Heart right ventricle (tissue), 16 donors: ENCODE measurements around the gene METTL1. TPM values are rescaled to one million over a fixed set of nuclear protein-coding genes. Genes with fewer than 3 reads are reported as not detected.

ENCODE experiments used
- ATAC-seq, 8 donors: fragments of 200-7000 bp; cut with Tn5 transposase; one replicate each; pipeline ENCODE4 v1.9.1; 2020; ENCODE audit warnings: mild to moderate bottlenecking in 8 of 8, moderate library complexity in 8 of 8, moderate number of reproducible peaks in 1 of 8
- DNase-seq, 2 donors: peaks; one replicate each; pipeline ENCODE4 v3.0.0-alpha.2; 2020
- H3K27ac ChIP-seq, 10 donors: fragments of 200-600 bp; sonication (generic) in 2 of 10; one replicate each; pipeline versions ENCODE4 v1.5.0 to v1.8.0; 2020 to 2022; ENCODE audit warnings: mild to moderate bottlenecking in 3 of 10
- H3K27me3 ChIP-seq, 7 donors: fragments of 200-600 bp; one replicate each; pipeline ENCODE4 v1.8.0; 2021 to 2022; ENCODE audit warnings: mild to moderate bottlenecking in 2 of 7
- H3K36me3 ChIP-seq, 9 donors: fragments of 200-600 bp; sonication (generic) in 1 of 9; one replicate each; pipeline versions ENCODE4 v1.5.0 to v1.8.0; 2020 to 2022; ENCODE audit warnings: mild to moderate bottlenecking in 2 of 9
- H3K4me1 ChIP-seq, 9 donors: fragments of 200-600 bp; sonication (generic) in 1 of 9; one replicate each; pipeline versions ENCODE4 v1.5.0 to v1.8.0; 2020 to 2022; ENCODE audit warnings: mild to moderate bottlenecking in 4 of 9
- H3K4me3 ChIP-seq, 10 donors: fragments of 200-600 bp; sonication (generic) in 2 of 10; one replicate each; pipeline versions ENCODE4 v1.5.0 to v1.8.0; 2020 to 2022; ENCODE audit warnings: mild to moderate bottlenecking in 7 of 10, moderate library complexity in 2 of 10
- H3K9me3 ChIP-seq, 11 donors: fragments of 200-600 bp in 10 of 11; sonication (generic) in 2 of 11; one replicate each; pipeline versions ENCODE4 v1.5.0 to v1.8.0; 2013 to 2022; ENCODE audit warnings: mild to moderate bottlenecking in 2 of 11, control low read depth in 1 of 11, moderate library complexity in 1 of 11
- WGBS, 2 donors: extraction: QIAGEN DNeasy Blood & Tissue Kit; methylation state at CpG; one replicate each; pipeline ENCODE4 v1.1.7; 2013; ENCODE audit warnings: inconsistent platforms in 1 of 2; 5-methylcytosine and 5-hydroxymethylcytosine counted together
- intact Hi-C, 10 donors: fragments of 100-400 bp; cut with DNase I; formaldehyde crosslinking; loops; one replicate each; pipeline versions ENCODE4 v1.11.1 to v1.14.2; 2022
- polyA plus RNA-seq, 2 donors: library from polyadenylated mRNA; stranded (reverse); fragments of 200-250 nt; gene quantifications; one replicate each; pipeline ENCODE4 v1.2.3, GENCODE V29; 2013
- total RNA-seq, 10 donors: library from RNA; stranded (reverse); fragmentation: NEBNext Ultra II Directional in 3 of 10; extraction: Animal tissue kit (Norgen Biotek cat#: 25700) in 3 of 10; gene quantifications; one replicate each; pipeline versions ENCODE4 v1.2.1 to v1.2.4, GENCODE V29; 2021 to 2023
- TF ChIP-seq, protein P1 (sequence below), 9 donors: fragments of 200-600 bp; sonication (generic) in 2 of 9; IDR thresholded peaks; one replicate each; pipeline versions ENCODE4 v1.5.0 to v1.8.0; 2021 to 2022; ENCODE audit warnings: antibody characterized with exemption in 9 of 9, mild to moderate bottlenecking in 5 of 9, moderate library complexity in 1 of 9
- donor health status: Arrhythmogenic right ventricular cardiomyopathy.
- donor health status: ischemic (EF 13 %, LVEDD 7.1; RV severe dilation, severe dysfunction).
- donor health status: healthy with polysubstance abuse.
- donor health status: DM: no; HTN: yes; CAD: no.
- donor health status: DM: no; HTN: no; CAD: no.
- donor health status: ischemic (EF 25% LVEDD 6.9; RV normal size, moderate dysfunction).
- donor health status: ischemic (EF 25% LVEDD 5.7; RV mildly dilated, moderate dysfunction).
- donor health status: healthy.
- donor health status: DM: yes; HTN: yes; CAD: no.
- donor health status: Ischemic cardiomyopathy.
- donor health status: ischemic (EF 35%, LVEDD 5.7; RV mildly dilated, moderate dysfunction).
- donor health status: nonischemic (EF 11% LVEDD 7.7; RV severe dilation, severe dysfunction).
- donor health status: DM: yes; HTN: yes; CAD: no.
- donor health status: PGD.
- donor health status: ischemic (EF 29% LVEDD 5.4; RV normal size, mild dysfunction).
- donor health status: nonischemic (EF 23%, LVEDD 6.1; RV moderate dilation, normal function).

Gene METTL1
- total and polyA plus RNA-seq, 12 donors: 5.6 to 29.4 (median 8.3) TPM

- TF ChIP-seq, protein P1, sequence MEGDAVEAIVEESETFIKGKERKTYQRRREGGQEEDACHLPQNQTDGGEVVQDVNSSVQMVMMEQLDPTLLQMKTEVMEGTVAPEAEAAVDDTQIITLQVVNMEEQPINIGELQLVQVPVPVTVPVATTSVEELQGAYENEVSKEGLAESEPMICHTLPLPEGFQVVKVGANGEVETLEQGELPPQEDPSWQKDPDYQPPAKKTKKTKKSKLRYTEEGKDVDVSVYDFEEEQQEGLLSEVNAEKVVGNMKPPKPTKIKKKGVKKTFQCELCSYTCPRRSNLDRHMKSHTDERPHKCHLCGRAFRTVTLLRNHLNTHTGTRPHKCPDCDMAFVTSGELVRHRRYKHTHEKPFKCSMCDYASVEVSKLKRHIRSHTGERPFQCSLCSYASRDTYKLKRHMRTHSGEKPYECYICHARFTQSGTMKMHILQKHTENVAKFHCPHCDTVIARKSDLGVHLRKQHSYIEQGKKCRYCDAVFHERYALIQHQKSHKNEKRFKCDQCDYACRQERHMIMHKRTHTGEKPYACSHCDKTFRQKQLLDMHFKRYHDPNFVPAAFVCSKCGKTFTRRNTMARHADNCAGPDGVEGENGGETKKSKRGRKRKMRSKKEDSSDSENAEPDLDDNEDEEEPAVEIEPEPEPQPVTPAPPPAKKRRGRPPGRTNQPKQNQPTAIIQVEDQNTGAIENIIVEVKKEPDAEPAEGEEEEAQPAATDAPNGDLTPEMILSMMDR (IDR thresholded peaks at IDR 0.05): no peak
- Histone ChIP-seq H3K9me3 (no peaks in the 10 kb centered on the region), H3K27ac (no peak overlapping the region), H3K4me1 (peaks cover 10 to 28% (median 21%) of the 10 kb centered on the region in 9 donors), H3K27me3 (peaks cover 5 to 66% (median 41%) of the 10 kb centered on the region in 7 donors), H3K36me3 (peaks cover 0 to 78% (median 0%) of the 10 kb centered on the region in 9 donors), H3K4me3 (no peak overlapping the region)
- no peak for ATAC-seq
- intact Hi-C loops: no loop called here
- DNase-seq: no peak
- 60 to 79% methylated on average over 4 of the region's 4 CpGs for WGBS, 2 donors
Observed at GRCh38 chr12:57732270-57732669, 39.6 kb downstream of the METTL1 start.

- 75 to 76% methylated on average over 19 of the region's 19 CpGs for WGBS, 2 donors
- intact Hi-C loops: no loop called here
- Histone ChIP-seq H3K36me3 (peaks cover 0 to 80% (median 0%) of the 10 kb centered on the region in 9 donors), H3K9me3 (no peaks in the 10 kb centered on the region), H3K4me3 (no peak overlapping the region), H3K27me3 (peaks cover 0 to 59% (median 34%) of the 10 kb centered on the region in 7 donors), H3K4me1 (peaks cover 5 to 28% (median 20%) of the 10 kb centered on the region in 9 donors), H3K27ac (no peak overlapping the region)
- no peak for DNase-seq
- TF ChIP-seq, protein P1 (IDR thresholded peaks at IDR 0.05): no peak
- no peak for ATAC-seq
Observed at GRCh38 chr12:57731411-57732080, 40.4 kb downstream of the METTL1 start.

GRCh38 chr12:57730336-57731067 is 41.4 kb downstream of the METTL1 start:
- intact Hi-C loops: no loop called here
- 80 to 81% methylated on average over 13 of the region's 13 CpGs for WGBS, 2 donors

GRCh38 chr12:57729321-57729844 is 42.5 kb downstream of the METTL1 start:
- H3K4me3 ChIP-seq: no peak overlapping the region
- H3K4me1 ChIP-seq: peaks cover 0 to 24% (median 14%) of the 10 kb centered on the region in 9 donors
- TF ChIP-seq, protein P1 (IDR thresholded peaks at IDR 0.05): no peak
- 40 to 53% methylated on average over 5 of the region's 5 CpGs for WGBS, 2 donors
- no peak overlapping the region for H3K27ac ChIP-seq
- DNase-seq: no peak
- no peaks in the 10 kb centered on the region for H3K9me3 ChIP-seq
- peaks cover 0 to 49% (median 19%) of the 10 kb centered on the region in 7 donors for H3K27me3 ChIP-seq
- H3K36me3 ChIP-seq: peaks cover 0 to 80% (median 0%) of the 10 kb centered on the region in 9 donors
- intact Hi-C loops: no loop called here
- no peak for ATAC-seq

More at GRCh38 chr12:57730336-57731067, 41.4 kb downstream of the METTL1 start:
- H3K27ac ChIP-seq: no peak overlapping the region
- H3K4me1 ChIP-seq: peaks cover under 1 to 26% (median 16%) of the 10 kb centered on the region in 9 donors
- DNase-seq (no peak), ATAC-seq (no peak)
- no peaks in the 10 kb centered on the region for H3K9me3 ChIP-seq
- no peak overlapping the region for H3K4me3 ChIP-seq
- peaks cover 0 to 49% (median 28%) of the 10 kb centered on the region in 7 donors for H3K27me3 ChIP-seq
- H3K36me3 ChIP-seq: peaks cover 0 to 87% (median 0%) of the 10 kb centered on the region in 9 donors
- TF ChIP-seq, protein P1 (IDR thresholded peaks at IDR 0.05): no peak
